H9 (cell line): ENCODE measurements around the gene DAPK1. TPM values are rescaled to one million over a fixed set of nuclear protein-coding genes. Genes with fewer than 3 reads are reported as not detected.
A peak's percentile ranks its signal among the peaks of the same experiment; 100 is the strongest.

Source experiments
- DNase-seq: peaks from one replicate; pipeline ENCODE4 v3.0.0-alpha.2; 2017
- H2AFZ ChIP-seq: one replicate; pipeline ENCODE4 v1.6.1; 2013; ENCODE audit warnings: mild to moderate bottlenecking, low read length, control low read depth, moderate library complexity
- H2AK5ac ChIP-seq: 2 replicates; pipeline ENCODE4 v1.6.1; 2013; ENCODE audit warnings: low read length, control low read depth, mixed read lengths; ENCODE audit not compliant: insufficient read length
- H2BK120ac ChIP-seq: one replicate; pipeline ENCODE4 v1.6.1; 2013; ENCODE audit warnings: low read depth, mild to moderate bottlenecking, low read length, control low read depth, inconsistent platforms; ENCODE audit not compliant: poor library complexity, severe bottlenecking
- H2BK12ac ChIP-seq: 2 replicates; pipeline ENCODE4 v1.6.1; 2013; ENCODE audit warnings: low read length, control low read depth, mixed read lengths, low read depth; ENCODE audit not compliant: insufficient read length
- H2BK15ac ChIP-seq: 2 replicates; pipeline ENCODE4 v1.6.1; 2013; ENCODE audit warnings: low read depth, low read length, control low read depth
- H2BK20ac ChIP-seq: one replicate; pipeline ENCODE4 v1.6.1; 2013; ENCODE audit warnings: low read depth, mild to moderate bottlenecking, low read length, control low read depth, inconsistent platforms; ENCODE audit not compliant: poor library complexity, severe bottlenecking
- H2BK5ac ChIP-seq: 2 replicates; pipeline ENCODE4 v1.6.1; 2013; ENCODE audit warnings: low read length, control low read depth, mixed read lengths; ENCODE audit not compliant: insufficient read length
- H3K14ac ChIP-seq: 2 replicates; pipeline ENCODE4 v1.6.1; 2013; ENCODE audit warnings: low read length, control low read depth; ENCODE audit not compliant: insufficient read depth
- H3K18ac ChIP-seq: 2 replicates; pipeline ENCODE4 v1.6.1; 2013; ENCODE audit warnings: low read depth, mild to moderate bottlenecking, mixed read lengths, low read length, control low read depth; ENCODE audit not compliant: insufficient read length
- H3K23ac ChIP-seq: 2 replicates; pipeline ENCODE4 v1.6.1; 2013; ENCODE audit warnings: low read length, control low read depth, mixed read lengths, low read depth; ENCODE audit not compliant: insufficient read length
- H3K23me2 ChIP-seq: 2 replicates; pipeline ENCODE4 v1.6.1; 2013; ENCODE audit warnings: low read depth, mild to moderate bottlenecking, mixed read lengths, low read length, control low read depth; ENCODE audit not compliant: insufficient read length, poor library complexity, severe bottlenecking
- H3K27ac ChIP-seq: 2 replicates; pipeline ENCODE4 v1.5.1; 2013; ENCODE audit warnings: low read length, control low read depth, mixed read lengths, low read depth; ENCODE audit not compliant: insufficient read length
- H3K27me3 ChIP-seq: 2 replicates; pipeline ENCODE4 v1.6.1; 2013; ENCODE audit warnings: low read length, control low read depth, inconsistent platforms; ENCODE audit not compliant: insufficient read depth
- H3K4ac ChIP-seq: 2 replicates; pipeline ENCODE4 v1.6.1; 2013; ENCODE audit warnings: low read depth, mild to moderate bottlenecking, control low read depth, inconsistent platforms, low read length, moderate library complexity
- H3K4me1 ChIP-seq: 2 replicates; pipeline ENCODE4 v1.6.1; 2013; ENCODE audit warnings: low read length, control low read depth, inconsistent platforms; ENCODE audit not compliant: insufficient read depth
- H3K4me2 ChIP-seq: 2 replicates; pipeline ENCODE4 v1.6.1; 2013; ENCODE audit warnings: low read length, control low read depth, mixed read lengths; ENCODE audit not compliant: insufficient read length, insufficient read depth
- H3K56ac ChIP-seq: 2 replicates; pipeline ENCODE4 v1.6.1; 2013; ENCODE audit warnings: low read depth, mild to moderate bottlenecking, mixed read lengths, low read length, control low read depth; ENCODE audit not compliant: insufficient read length
- H3K79me1 ChIP-seq: 2 replicates; pipeline ENCODE4 v1.6.1; 2013; ENCODE audit warnings: low read depth, mild to moderate bottlenecking, moderate library complexity, low read length, control low read depth, inconsistent platforms; ENCODE audit not compliant: insufficient read depth, poor library complexity, severe bottlenecking
- H3K79me2 ChIP-seq: 2 replicates; pipeline ENCODE4 v1.6.1; 2013; ENCODE audit warnings: low read length, control low read depth, inconsistent platforms; ENCODE audit not compliant: insufficient read depth
- H3K9ac ChIP-seq: 2 replicates; pipeline ENCODE4 v1.6.1; 2013; ENCODE audit warnings: low read length, control low read depth, mixed read lengths; ENCODE audit not compliant: insufficient read length; ENCODE audit errors: extremely low read depth
- H3K9me3 ChIP-seq: one replicate; pipeline ENCODE4 v1.6.1; 2013; ENCODE audit warnings: low read depth, low read length, inconsistent platforms; ENCODE audit not compliant: control insufficient read depth
- H3T11ph ChIP-seq: one replicate; pipeline ENCODE4 v1.6.1; 2013; ENCODE audit warnings: mild to moderate bottlenecking, low read length, control low read depth, inconsistent platforms
- H4K20me1 ChIP-seq: one replicate; pipeline ENCODE4 v1.6.1; 2013; ENCODE audit not compliant: control insufficient read depth, insufficient read length, insufficient read depth
- H4K5ac ChIP-seq: 2 replicates; pipeline ENCODE4 v1.6.1; 2013; ENCODE audit warnings: low read depth, mild to moderate bottlenecking, mixed read lengths, low read length, control low read depth; ENCODE audit not compliant: insufficient read length
- H4K8ac ChIP-seq: replicated peaks from 2 replicates; pipeline ENCODE4 v1.6.1; 2013; ENCODE audit warnings: low read length, control low read depth, mixed read lengths, low read depth; ENCODE audit not compliant: insufficient read length
- H4K91ac ChIP-seq: 2 replicates; pipeline ENCODE4 v1.6.1; 2013; ENCODE audit warnings: low read depth, mild to moderate bottlenecking, moderate library complexity, mixed read lengths, low read length, control low read depth; ENCODE audit not compliant: insufficient read length
- H3K27ac Mint-ChIP-seq, 3 experiments: 2 replicates in 2 of 3; 3 replicates in 1 of 3; pipeline ENCODE4 v1.8.0; 2020 to 2021; ENCODE audit warnings: mixed read lengths in 3 of 3, mild to moderate bottlenecking in 1 of 3, moderate library complexity in 1 of 3
- H3K27me3 Mint-ChIP-seq: 2 replicates; pipeline ENCODE4 v1.8.0; 2021; ENCODE audit warnings: low read depth, mild to moderate bottlenecking, moderate library complexity, mixed read lengths
- H3K36me3 Mint-ChIP-seq, 3 experiments: 2 replicates in 2 of 3; 3 replicates in 1 of 3; pipeline ENCODE4 v1.8.0; 2020 to 2021; ENCODE audit warnings: low read depth in 3 of 3, mixed read lengths in 3 of 3; ENCODE audit not compliant: insufficient read depth in 1 of 3
- H3K4me1 Mint-ChIP-seq, 2 experiments: 2 replicates each; pipeline ENCODE4 v1.8.0; 2020; ENCODE audit warnings: mixed read lengths in 2 of 2
- H3K4me3 Mint-ChIP-seq, 2 experiments: 2 replicates in 1 of 2; 3 replicates in 1 of 2; pipeline ENCODE4 v1.8.0; 2020 to 2021; ENCODE audit warnings: mild to moderate bottlenecking in 2 of 2, mixed read lengths in 2 of 2, moderate library complexity in 1 of 2
- H3K9me3 Mint-ChIP-seq, 2 experiments: 2 replicates in 1 of 2; 3 replicates in 1 of 2; pipeline ENCODE4 v1.8.0; 2020; ENCODE audit warnings: mild to moderate bottlenecking in 2 of 2, mixed read lengths in 2 of 2, moderate library complexity in 1 of 2
- WGBS: extraction: QIAGEN DNeasy Blood & Tissue Kit; methylation state at CpG from one replicate; pipeline ENCODE4 v1.1.7; 2013; ENCODE audit warnings: missing lambda C conversion rate, low lambda C conversion rate, mixed read lengths; ENCODE audit not compliant: insufficient read length; ENCODE audit errors: extremely low coverage; 5-methylcytosine and 5-hydroxymethylcytosine counted together
- total RNA-seq: library from RNA; stranded (reverse); gene quantifications from 2 replicates; pipeline ENCODE4 v1.2.1, GENCODE V29; 2021
- TF ChIP-seq, protein P1 (sequence below): fragments of 200-600 bp; sonication (generic); conservative IDR thresholded peaks from 3 replicates; pipeline ENCODE4 v1.8.0; 2021; ENCODE audit warnings: antibody characterized with exemption, mild to moderate bottlenecking

DAPK1 gene
- total RNA-seq, 1 experiment from 2014 or later = 79.4 TPM

- no peaks in the 10 kb centered on the region for H3K9me3 Mint-ChIP-seq
- peak overlapping the region; percentile 13 for H3K4me2 ChIP-seq
- peaks cover 44% of the 10 kb centered on the region in 2 experiments for H3K4me1 Mint-ChIP-seq
Observed at GRCh38 chr9:87530716-87531115, 33.0 kb downstream of the DAPK1 start.

More at GRCh38 chr9:87530716-87531115, 33.0 kb downstream of the DAPK1 start:
- peaks cover 0 to 7% (median 0%) of the 10 kb centered on the region in 3 experiments; a peak in 4 of 7 replicates for H3K36me3 Mint-ChIP-seq
- peak; percentile 65 for DNase-seq
- Histone ChIP-seq H2BK15ac (no peak overlapping the region), H2BK5ac (no peak overlapping the region), H4K5ac (no peak overlapping the region), H2BK20ac (no peak overlapping the region), H3K79me2 (peaks cover 8% of the 10 kb centered on the region; the same call in 1 of the 2 replicates), H3K27ac (no peak overlapping the region), H2AFZ (no peak overlapping the region), H3K56ac (no peak overlapping the region), H3K79me1 (peaks cover 4% of the 10 kb centered on the region), H3K4me1 (peaks cover 14% of the 10 kb centered on the region; the same call in 1 of the 2 replicates), H4K20me1 (no peaks in the 10 kb centered on the region), H3T11ph (no peak overlapping the region), H2BK12ac (no peak overlapping the region), H3K9me3 (no peaks in the 10 kb centered on the region), H3K4ac (no peak overlapping the region), H3K18ac (no peak overlapping the region), H4K91ac (no peak overlapping the region), H2AK5ac (no peak overlapping the region), H3K23ac (no peak overlapping the region), H2BK120ac (no peak overlapping the region), H4K8ac (no peak overlapping the region), H3K23me2 (no peaks in the 10 kb centered on the region), H3K27me3 (no peaks in the 10 kb centered on the region), H3K14ac (no peak overlapping the region), H3K9ac (no peak overlapping the region)
- H3K4me3 Mint-ChIP-seq = 0 out of 5 replicates have a peak overlapping the region, but pooled peaks of 1 of the 2 experiments have one; percentile 30
- no CpG with 5 or more reads among the region's 4 CpGs for WGBS
- no peaks in the 10 kb centered on the region for H3K27me3 Mint-ChIP-seq
- TF ChIP-seq, protein P1, sequence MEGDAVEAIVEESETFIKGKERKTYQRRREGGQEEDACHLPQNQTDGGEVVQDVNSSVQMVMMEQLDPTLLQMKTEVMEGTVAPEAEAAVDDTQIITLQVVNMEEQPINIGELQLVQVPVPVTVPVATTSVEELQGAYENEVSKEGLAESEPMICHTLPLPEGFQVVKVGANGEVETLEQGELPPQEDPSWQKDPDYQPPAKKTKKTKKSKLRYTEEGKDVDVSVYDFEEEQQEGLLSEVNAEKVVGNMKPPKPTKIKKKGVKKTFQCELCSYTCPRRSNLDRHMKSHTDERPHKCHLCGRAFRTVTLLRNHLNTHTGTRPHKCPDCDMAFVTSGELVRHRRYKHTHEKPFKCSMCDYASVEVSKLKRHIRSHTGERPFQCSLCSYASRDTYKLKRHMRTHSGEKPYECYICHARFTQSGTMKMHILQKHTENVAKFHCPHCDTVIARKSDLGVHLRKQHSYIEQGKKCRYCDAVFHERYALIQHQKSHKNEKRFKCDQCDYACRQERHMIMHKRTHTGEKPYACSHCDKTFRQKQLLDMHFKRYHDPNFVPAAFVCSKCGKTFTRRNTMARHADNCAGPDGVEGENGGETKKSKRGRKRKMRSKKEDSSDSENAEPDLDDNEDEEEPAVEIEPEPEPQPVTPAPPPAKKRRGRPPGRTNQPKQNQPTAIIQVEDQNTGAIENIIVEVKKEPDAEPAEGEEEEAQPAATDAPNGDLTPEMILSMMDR = no peak
- peak overlapping the region; percentile 22 to 84 (median 77); a peak in 2 of 7 replicates for H3K27ac Mint-ChIP-seq
